Measurements from ENCODE around the gene SLC12A2.

DNA sequence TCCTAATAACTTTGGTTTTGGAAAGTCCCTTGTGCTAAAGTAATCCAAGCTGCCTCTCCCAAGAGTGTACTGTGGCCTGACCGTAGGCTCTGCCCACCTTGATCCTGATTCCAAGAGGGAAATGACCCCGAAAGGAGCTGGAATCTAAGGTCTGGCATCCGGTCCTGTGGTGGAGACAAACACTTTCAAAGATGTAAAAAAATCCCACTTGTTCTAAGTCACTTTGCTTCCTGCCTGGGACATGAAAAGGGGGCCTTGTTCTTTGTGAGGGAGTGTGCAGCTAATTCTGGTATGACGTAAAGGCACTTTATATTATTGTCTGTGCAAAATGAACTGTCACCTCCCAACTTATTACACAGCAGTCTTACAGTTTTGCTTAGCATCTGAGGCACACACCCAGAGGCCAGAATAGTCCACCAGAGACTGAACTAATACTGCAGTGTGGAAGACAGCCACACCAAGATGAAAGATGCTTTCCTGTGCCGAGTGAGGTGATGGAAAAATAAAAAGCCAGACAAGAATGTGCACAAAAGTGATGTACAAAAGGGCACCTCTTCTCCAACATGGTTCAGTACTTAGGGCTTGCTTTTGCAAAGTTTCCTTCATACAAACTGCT is 128.7 kb downstream of the SLC12A2 start:
- no peak for TF ChIP-seq EZH2 (IDR thresholded peaks at IDR 0.05)
- TF ChIP-seq POLR2A (IDR thresholded peaks at IDR 0.05; ENCODE audit: borderline replicate concordance, extremely low read depth, insufficient read depth, insufficient read length): no peak
- TF ChIP-seq, protein P1, sequence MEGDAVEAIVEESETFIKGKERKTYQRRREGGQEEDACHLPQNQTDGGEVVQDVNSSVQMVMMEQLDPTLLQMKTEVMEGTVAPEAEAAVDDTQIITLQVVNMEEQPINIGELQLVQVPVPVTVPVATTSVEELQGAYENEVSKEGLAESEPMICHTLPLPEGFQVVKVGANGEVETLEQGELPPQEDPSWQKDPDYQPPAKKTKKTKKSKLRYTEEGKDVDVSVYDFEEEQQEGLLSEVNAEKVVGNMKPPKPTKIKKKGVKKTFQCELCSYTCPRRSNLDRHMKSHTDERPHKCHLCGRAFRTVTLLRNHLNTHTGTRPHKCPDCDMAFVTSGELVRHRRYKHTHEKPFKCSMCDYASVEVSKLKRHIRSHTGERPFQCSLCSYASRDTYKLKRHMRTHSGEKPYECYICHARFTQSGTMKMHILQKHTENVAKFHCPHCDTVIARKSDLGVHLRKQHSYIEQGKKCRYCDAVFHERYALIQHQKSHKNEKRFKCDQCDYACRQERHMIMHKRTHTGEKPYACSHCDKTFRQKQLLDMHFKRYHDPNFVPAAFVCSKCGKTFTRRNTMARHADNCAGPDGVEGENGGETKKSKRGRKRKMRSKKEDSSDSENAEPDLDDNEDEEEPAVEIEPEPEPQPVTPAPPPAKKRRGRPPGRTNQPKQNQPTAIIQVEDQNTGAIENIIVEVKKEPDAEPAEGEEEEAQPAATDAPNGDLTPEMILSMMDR (IDR thresholded peaks at IDR 0.05 in 2 of 3, conservative IDR thresholded peaks at IDR 0.05 in 1 of 3; ENCODE audit: borderline replicate concordance in 1 of 3, insufficient read depth in 1 of 3, low read depth in 2 of 3, low read length in 2 of 3): no peak
- TF ChIP-seq, protein P2, sequence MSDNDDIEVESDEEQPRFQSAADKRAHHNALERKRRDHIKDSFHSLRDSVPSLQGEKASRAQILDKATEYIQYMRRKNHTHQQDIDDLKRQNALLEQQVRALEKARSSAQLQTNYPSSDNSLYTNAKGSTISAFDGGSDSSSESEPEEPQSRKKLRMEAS (IDR thresholded peaks at IDR 0.05): no peak
- no peak for TF ChIP-seq FOSL1 (IDR thresholded peaks at IDR 0.05; ENCODE audit: low read depth)
- TF ChIP-seq JUND (IDR thresholded peaks at IDR 0.05): no peak
- TF ChIP-seq CBX3 (IDR thresholded peaks at IDR 0.05; ENCODE audit: low read depth): no peak
- TF ChIP-seq CEBPB (IDR thresholded peaks at IDR 0.05; ENCODE audit: low read depth): no peak
- no peak for TF ChIP-seq SIN3A (IDR thresholded peaks at IDR 0.05; ENCODE audit: low read depth)
- TF ChIP-seq ZNF274 (IDR thresholded peaks at IDR 0.05; ENCODE audit: low read depth, low read length): no peak
- TF ChIP-seq ELF1 (IDR thresholded peaks at IDR 0.05; ENCODE audit: borderline replicate concordance, low read depth): no peak
- no peak for TF ChIP-seq SRF (IDR thresholded peaks at IDR 0.05; ENCODE audit: low read depth)
- TF ChIP-seq POLR2AphosphoS5 (IDR thresholded peaks at IDR 0.05; ENCODE audit: low read depth, low read length): no peak
- no peak for TF ChIP-seq TCF7L2 (IDR thresholded peaks at IDR 0.05; ENCODE audit: borderline replicate concordance, extremely low read depth, insufficient read depth, insufficient read length)

Measured in HCT116 (cell line).